Sigmoid colon (tissue), 7 donors: ENCODE data around the gene CDKN2AIPNL. TPM values are rescaled to one million over a fixed set of nuclear protein-coding genes. Genes with fewer than 3 reads are reported as not detected.
A peak's percentile ranks its signal among the peaks of the same experiment; 100 is the strongest.
"Not testable (repeated sequence)": the region's sequence is repeated elsewhere in the genome, so short reads cannot be mapped to it uniquely, and the experiment has no call there.

Experiments
- DNase-seq: peaks from one replicate; pipeline ENCODE4 v3.0.0-alpha.2; 2019
- H3K27ac ChIP-seq, 4 donors: fragments of 200-600 bp; sonication (generic); one replicate each; pipeline ENCODE4 v1.5.1; 2016 to 2019; ENCODE audit warnings: mild to moderate bottlenecking in 1 of 4
- H3K27me3 ChIP-seq, 3 donors: fragments of 200-600 bp; sonication (generic); one replicate each; pipeline ENCODE4 v1.5.1; 2019; ENCODE audit warnings: mild to moderate bottlenecking in 1 of 3
- H3K36me3 ChIP-seq, 4 donors: fragments of 200-600 bp; sonication (generic); one replicate each; pipeline ENCODE4 v1.5.1; 2016 to 2019
- H3K4me1 ChIP-seq, 4 donors: fragments of 200-600 bp; sonication (generic); one replicate each; pipeline ENCODE4 v1.5.1; 2017 to 2019
- H3K4me3 ChIP-seq, 4 donors: fragments of 200-600 bp; sonication (generic); one replicate each; pipeline ENCODE4 v1.5.1; 2017 to 2019; ENCODE audit warnings: mild to moderate bottlenecking in 2 of 4, moderate library complexity in 1 of 4
- H3K9me3 ChIP-seq, 4 donors: fragments of 200-600 bp in 3 of 4; sonication (generic) in 3 of 4; one replicate each; pipeline versions ENCODE4 v1.5.1 to v1.6.1; 2013 to 2019
- CTCF ChIP-seq, 4 experiments: fragments of 450-650 bp in 3 of 4; fragments of 200-600 bp in 1 of 4; IDR thresholded peaks; one replicate each; pipeline ENCODE4 v1.5.1; 2016 to 2019; ENCODE audit warnings: antibody characterized with exemption in 4 of 4, mild to moderate bottlenecking in 3 of 4, moderate library complexity in 2 of 4
- EP300 ChIP-seq, 4 donors: sonication (generic); formaldehyde crosslinking; IDR thresholded peaks; one replicate each; pipeline ENCODE4 v1.6.1; 2017; ENCODE audit warnings: antibody characterized with exemption in 4 of 4
- POLR2A ChIP-seq, 2 donors: fragments of 450-650 bp; IDR thresholded peaks; one replicate each; pipeline ENCODE4 v1.6.1; 2016; ENCODE audit warnings: antibody characterized with exemption in 2 of 2, mild to moderate bottlenecking in 2 of 2, moderate library complexity in 2 of 2
- POLR2AphosphoS5 ChIP-seq, 4 donors: sonication (generic); formaldehyde crosslinking; IDR thresholded peaks; one replicate each; pipeline ENCODE4 v1.6.1; 2017; ENCODE audit warnings: antibody characterized with exemption in 4 of 4
- WGBS, 2 donors: extraction: QIAGEN DNeasy Blood & Tissue Kit; methylation state at CpG; one replicate each; pipeline ENCODE4 v1.1.7; 2013; 5-methylcytosine and 5-hydroxymethylcytosine counted together
- intact Hi-C: fragments of 100-400 bp; cut with DNase I; formaldehyde crosslinking; loops from one replicate; pipeline ENCODE4 v1.15.1; 2023
- polyA plus RNA-seq, 3 donors: library from polyadenylated mRNA; stranded (reverse); fragments of 200-250 nt; gene quantifications; one replicate each; pipeline ENCODE4 v1.2.3, GENCODE V29; 2013
- total RNA-seq, 4 donors: library from RNA; depleted of rRNA; stranded (reverse); fragments of >200 nt; gene quantifications; one replicate each; pipeline ENCODE4 v1.1.0, GENCODE V29; 2016
- donor health status: healthy with polysubstance abuse.
- donor health status: Bipolar disorder and iron deficiency.
- donor health status: healthy.

The CDKN2AIPNL gene
- total and polyA plus RNA-seq, 7 donors = 18.9 to 42.5 (median 22.5) TPM

- peaks cover 0 to 9% (median 4%) of the 10 kb centered on the region in 4 donors for H3K4me1 ChIP-seq
- no peak overlapping the region for H3K4me3 ChIP-seq
- no peak overlapping the region for H3K27ac ChIP-seq
- TF ChIP-seq CTCF (IDR thresholded peaks at IDR 0.05) = no peak
- no peaks in the 10 kb centered on the region for H3K27me3 ChIP-seq
- no peak for DNase-seq
- 77 to 85% methylated on average over 5 of the region's 5 CpGs for WGBS, 2 donors
- peaks cover 18 to 88% (median 47%) of the 10 kb centered on the region in 4 donors for H3K36me3 ChIP-seq
- no peaks in the 10 kb centered on the region for H3K9me3 ChIP-seq
- intact Hi-C loops = no loop called here
Measured at GRCh38 chr5:134380346-134380745, 31.3 kb downstream of the CDKN2AIPNL start.

- 69 to 75% methylated on average over 3 of the region's 3 CpGs for WGBS, 2 donors
- Histone ChIP-seq H3K27me3 (no peaks in the 10 kb centered on the region), H3K4me1 (peaks cover 0 to 44% (median 32%) of the 10 kb centered on the region in 4 donors), H3K27ac (no peak overlapping the region), H3K9me3 (no peaks in the 10 kb centered on the region), H3K36me3 (peaks cover 0 to 31% (median 10%) of the 10 kb centered on the region in 4 donors), H3K4me3 (no peak overlapping the region)
- DNase-seq = no peak
- intact Hi-C loops = loop anchor here (5.0 kb wide), 3 partner anchors 38 to 203 kb away; partner anchors contain the start of genes CDKN2AIPNL and PPP2CA
- TF ChIP-seq EP300 (IDR thresholded peaks at IDR 0.05) = no peak
- no peak for TF ChIP-seq CTCF (IDR thresholded peaks at IDR 0.05)
- TF ChIP-seq POLR2A (IDR thresholded peaks at IDR 0.05) = no peak
- no peak for TF ChIP-seq POLR2AphosphoS5 (IDR thresholded peaks at IDR 0.05)
Measured at GRCh38 chr5:134374232-134374631, 37.4 kb downstream of the CDKN2AIPNL start.

GRCh38 chr5:134373633-134374032 is 38.0 kb downstream of the CDKN2AIPNL start:
- Histone ChIP-seq H3K4me3 (peak overlapping the region in 1 of 4 donors; percentile 98), H3K36me3 (peaks cover 0 to 28% (median 10%) of the 10 kb centered on the region in 4 donors), H3K4me1 (peaks cover 0 to 44% (median 32%) of the 10 kb centered on the region in 4 donors)
- 94 to 95% methylated on average over 5 of the region's 5 CpGs for WGBS, 2 donors
- intact Hi-C loops = loop anchor here (2.0 to 5.0 kb wide), 4 partner anchors 39 to 204 kb away; partner anchors contain the start of genes CDKN2AIPNL and PPP2CA
- H3K27ac ChIP-seq, H3K27me3 ChIP-seq, DNase-seq, H3K9me3 ChIP-seq: not testable (repeated sequence)

GRCh38 chr5:134371834-134372340 is 39.8 kb downstream of the CDKN2AIPNL start:
- Histone ChIP-seq H3K4me3 (peak overlapping the region; percentile 72 to 99 (median 96)), H3K4me1 (peaks cover 0 to 45% (median 32%) of the 10 kb centered on the region in 4 donors), H3K36me3 (peaks cover 0 to 11% (median under 1%) of the 10 kb centered on the region in 4 donors), H3K27me3 (no peaks in the 10 kb centered on the region), H3K9me3 (no peaks in the 10 kb centered on the region), H3K27ac (peak overlapping the region; percentile 97 to 98 (median 98))
- no peak for TF ChIP-seq POLR2AphosphoS5 (IDR thresholded peaks at IDR 0.05)
- WGBS, 2 donors = 0 to 1% methylated on average over 29 of the region's 29 CpGs
- intact Hi-C loops = loop anchor here (1.0 to 5.0 kb wide), 7 partner anchors 40 to 205 kb away; partner anchors contain the start of genes CDKN2AIPNL, PPP2CA and SKP1
- peak; percentile 71 for DNase-seq

- Histone ChIP-seq H3K27me3 (no peaks in the 10 kb centered on the region), H3K9me3 (no peaks in the 10 kb centered on the region), H3K27ac (peak within 1 kb of the TSS; percentile 97 to 98 (median 98)), H3K4me1 (peaks cover 0 to 47% (median 35%) of the 10 kb centered on the region in 4 donors), H3K4me3 (peak within 1 kb of the TSS; percentile 72 to 99 (median 96)), H3K36me3 (peaks cover 0 to 4% (median 0%) of the 10 kb centered on the region in 4 donors)
- WGBS, 2 donors = 0% methylated on average over 74 of the region's 74 CpGs
- TF ChIP-seq POLR2A (IDR thresholded peaks at IDR 0.05) (peak; percentile 49 to 54), POLR2AphosphoS5 (IDR thresholded peaks at IDR 0.05) (peak; percentile 89 to 94 (median 91)), EP300 (IDR thresholded peaks at IDR 0.05) (peak; percentile 22 to 96 (median 50)), CTCF (IDR thresholded peaks at IDR 0.05) (no peak)
- DNase-seq = peak; percentile 100
- intact Hi-C loops = loop anchor here (1.0 to 5.0 kb wide), 6 partner anchors 41 to 206 kb away; partner anchors contain the start of genes CDKN2AIPNL, PPP2CA and SKP1
Measured at GRCh38 chr5:134370871-134371833, 40.5 kb downstream of the CDKN2AIPNL start, which contains the start of gene UBE2B. Gene UBE2B, plus strand, starts transcription at chr5:134371569. Its CDS starts 27 bp downstream, at chr5:134371596.
